T-helper 22 cell (primary cell): ENCODE measurements around the gene SPRED1.

Source experiments
- DNase-seq: peaks from one replicate; pipeline ENCODE4 v3.0.0-alpha.2; 2020; ENCODE audit warnings: low read depth

SPRED1 gene

DNA sequence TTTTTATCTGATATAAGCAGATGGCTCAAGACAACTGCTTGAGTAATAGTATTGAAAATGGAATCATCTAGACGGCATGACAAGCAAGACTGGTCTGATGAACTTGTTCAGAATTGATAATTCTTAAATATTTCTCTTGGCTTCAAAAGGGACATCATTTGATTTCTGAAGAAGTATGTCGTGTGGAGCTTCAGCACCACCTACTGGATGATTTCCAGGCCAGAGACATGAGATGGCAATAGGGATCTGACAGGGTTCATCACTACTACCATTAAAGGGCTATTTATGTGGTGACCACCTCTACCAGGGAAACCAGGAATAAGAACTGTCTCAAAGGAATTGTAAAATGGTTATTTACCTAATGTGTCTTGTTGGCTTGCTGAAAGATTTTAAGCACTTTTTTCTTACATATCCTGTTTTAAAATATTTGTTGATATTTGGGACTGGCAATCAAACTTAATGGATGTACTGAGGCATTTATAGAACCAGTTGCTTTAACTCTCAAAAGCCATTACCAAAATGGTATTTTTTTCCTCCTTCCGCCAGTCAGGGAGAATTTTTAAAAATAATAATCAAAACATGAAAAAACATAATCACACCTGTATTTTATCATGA is 101.8 kb downstream of the SPRED1 start:
- peak; percentile 6 for DNase-seq

GRCh38 chr15:38362355-38362754 is 109.7 kb downstream of the SPRED1 start:
- no peak for DNase-seq

- DNase-seq, result no peak
These were observed 114.8 kb downstream of the SPRED1 start for GRCh38 chr15:38367476-38367875.

GRCh38 chr15:38369936-38370478 is 117.4 kb downstream of the SPRED1 start:
- no peak for DNase-seq

DNA sequence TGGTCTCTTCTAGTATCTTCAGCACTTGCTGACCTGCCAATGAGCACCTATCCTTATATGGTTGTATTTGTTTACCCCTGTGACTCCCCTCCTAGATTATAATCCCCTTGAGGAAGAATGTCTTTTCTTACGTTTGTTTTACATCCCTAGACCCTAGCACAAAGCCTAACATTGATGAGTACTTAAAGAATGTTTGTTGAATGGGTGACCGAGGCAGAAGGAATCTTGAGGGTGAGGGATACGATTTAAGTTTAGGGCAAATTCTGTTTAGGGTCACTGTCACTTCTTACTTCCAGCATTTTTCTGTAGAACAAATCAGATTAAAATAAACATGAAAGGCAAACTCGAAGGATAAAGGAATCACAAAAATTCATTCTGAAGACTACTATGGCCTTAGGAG is 120.4 kb downstream of the SPRED1 start:
- DNase-seq, result no peak

- no peak for DNase-seq
These were observed 121.4 kb downstream of the SPRED1 start for GRCh38 chr15:38374029-38374428.

DNA sequence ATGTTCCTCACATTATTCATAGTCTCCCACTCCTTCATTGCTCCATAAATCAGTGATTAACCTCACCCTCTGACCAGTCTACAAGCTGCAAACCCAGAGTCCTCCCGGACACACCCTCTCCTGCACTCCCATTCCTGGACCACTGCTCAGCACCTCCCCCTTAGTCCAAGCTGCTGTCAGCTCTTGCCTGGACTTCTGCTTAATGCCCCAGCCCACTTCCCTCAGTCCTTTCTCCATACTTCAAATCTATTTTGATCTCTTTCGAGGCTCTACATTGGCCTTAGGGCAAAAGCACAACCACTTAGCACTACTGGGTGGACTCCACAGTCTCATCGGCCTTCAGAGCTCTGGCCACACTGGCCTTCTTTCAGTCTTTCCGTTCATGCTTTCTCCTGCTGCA is 121.9 kb downstream of the SPRED1 start:
- no peak for DNase-seq

DNA sequence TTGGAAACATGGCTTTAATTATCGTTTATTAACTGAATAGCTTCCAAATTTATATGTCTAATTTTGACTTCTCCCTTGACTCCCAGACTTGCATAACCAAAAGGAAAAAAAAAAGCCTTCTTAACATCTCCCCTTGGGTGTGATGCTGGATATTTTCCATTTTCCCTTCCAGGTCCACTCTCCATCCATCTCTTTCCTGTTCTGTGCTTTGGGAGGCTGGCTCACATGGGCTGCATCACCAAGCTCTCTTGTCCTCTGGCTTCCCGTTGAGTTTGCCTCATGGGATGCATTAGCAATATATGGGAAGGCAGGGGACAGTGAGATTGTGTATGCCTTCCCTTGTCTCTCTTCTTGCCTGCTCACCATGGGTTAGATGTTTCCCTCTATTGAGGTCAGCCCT is 123.4 kb downstream of the SPRED1 start:
- DNase-seq, result no peak

- DNase-seq, result no peak
These were observed 125.0 kb downstream of the SPRED1 start for GRCh38 chr15:38377636-38378035.

- no peak for DNase-seq
These were observed 125.5 kb downstream of the SPRED1 start for GRCh38 chr15:38378161-38378560.

DNA sequence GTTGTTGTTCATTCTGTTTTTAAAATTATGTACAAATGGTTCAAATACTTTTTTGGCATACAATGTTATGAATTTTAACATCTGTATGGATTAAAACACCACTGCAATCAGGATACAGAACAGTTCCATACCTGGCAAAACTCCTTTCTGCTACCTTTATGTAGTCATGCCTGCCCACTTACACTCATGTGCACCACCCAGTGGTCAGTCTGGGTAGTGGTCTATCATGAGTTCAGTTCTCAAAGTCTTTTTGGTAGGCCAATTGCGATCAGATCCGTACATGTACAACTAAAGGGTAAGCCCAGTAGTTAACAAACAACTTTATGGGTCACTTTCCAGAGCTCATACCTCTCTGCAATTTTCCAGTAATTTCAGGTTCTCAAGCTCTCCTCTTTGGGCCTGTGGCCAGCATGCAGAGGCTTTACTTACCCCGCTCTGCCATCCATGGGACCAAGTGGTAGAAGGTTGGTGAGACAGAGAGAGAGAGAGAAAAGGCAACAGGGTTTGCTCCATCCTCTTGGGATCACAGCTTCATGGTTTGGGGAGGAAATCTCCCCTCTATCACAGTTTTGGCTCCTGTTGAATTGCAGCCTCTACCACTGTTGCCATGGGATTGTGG is 137.4 kb downstream of the SPRED1 start:
- DNase-seq, result peak; percentile 4

DNA sequence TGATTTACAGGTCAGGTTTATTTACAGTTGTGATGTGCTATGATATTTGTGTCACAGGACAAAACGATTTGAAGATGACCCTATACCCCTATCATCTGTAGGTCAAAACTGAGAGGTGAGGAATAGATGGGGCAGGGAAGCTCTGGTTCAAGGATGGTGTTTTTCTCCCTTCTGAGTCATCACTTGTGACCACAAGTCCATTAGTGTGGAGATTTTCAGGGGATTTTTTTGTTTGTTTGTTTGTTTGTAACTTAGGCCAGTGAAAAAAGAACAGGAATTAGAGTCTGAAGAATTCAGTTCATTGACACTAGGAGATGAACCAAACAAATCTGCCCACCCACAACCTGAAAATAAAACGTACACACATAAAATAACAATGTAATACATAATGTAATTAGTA is 138.6 kb downstream of the SPRED1 start:
- DNase-seq, result no peak

GRCh38 chr15:38398134-38398533 is 145.5 kb downstream of the SPRED1 start:
- DNase-seq, result no peak

GRCh38 chr15:38401106-38401505 is 148.5 kb downstream of the SPRED1 start:
- no peak for DNase-seq

DNA sequence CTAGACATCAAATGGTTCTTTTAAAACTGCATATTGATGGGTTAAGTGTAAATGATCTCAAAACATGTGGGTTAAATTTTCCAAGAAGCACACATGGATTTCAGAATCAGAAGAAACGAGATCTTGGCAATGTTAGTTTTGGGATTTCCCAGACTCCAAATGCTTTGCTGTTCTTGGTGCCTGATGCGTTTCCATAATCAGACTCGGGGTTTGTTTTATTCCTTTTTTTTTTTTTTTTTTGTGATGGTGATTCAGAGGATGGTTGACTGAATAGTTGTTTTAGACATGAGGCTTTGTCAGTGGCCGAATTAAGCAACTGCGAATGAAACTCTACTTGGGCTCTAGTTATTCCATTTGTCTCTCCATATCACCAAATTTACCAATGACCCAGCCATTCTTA is 149.1 kb downstream of the SPRED1 start:
- no peak for DNase-seq

- no peak for DNase-seq
These were observed 153.8 kb downstream of the SPRED1 start for GRCh38 chr15:38406436-38406835.
